Activated CD8-positive, alpha-beta T cell treated with anti-CD3 and anti-CD28 coated beads for 36 hours (primary cell): Measurements from ENCODE around the gene PKD1. TPM values are rescaled to one million over a fixed set of nuclear protein-coding genes. Genes with fewer than 3 reads are reported as not detected.

ENCODE experiments used
- ATAC-seq: fragments of 200-7000 bp; cut with Tn5 transposase; one replicate; pipeline ENCODE4 v1.10.0; 2021; ENCODE audit warnings: mild to moderate bottlenecking, moderate library complexity
- CTCF ChIA-PET: fragments of 350-600 bp; sonication (Branson Sonifier 250); formaldehyde crosslinking; loops from one replicate; lab custom pipeline; 2021; ENCODE audit warnings: antibody characterized with exemption; lab: Charles Lee
- POLR2A ChIA-PET: fragments of 350-600 bp; sonication (Branson Sonifier 250); formaldehyde crosslinking; loops from one replicate; lab custom pipeline; 2021; ENCODE audit warnings: antibody characterized with exemption; lab: Charles Lee
- DNase-seq: peaks from one replicate; pipeline ENCODE4 v3.0.0-alpha.2; 2020
- H3K27ac Mint-ChIP-seq: one replicate; pipeline ENCODE4 v1.8.0; 2021; ENCODE audit warnings: mild to moderate bottlenecking, mixed read lengths
- H3K27me3 Mint-ChIP-seq: one replicate; pipeline ENCODE4 v1.8.0; 2021; ENCODE audit warnings: mixed read lengths
- H3K36me3 Mint-ChIP-seq: one replicate; pipeline ENCODE4 v1.8.0; 2021; ENCODE audit warnings: low read depth, mixed read lengths
- H3K4me1 Mint-ChIP-seq: one replicate; pipeline ENCODE4 v1.8.0; 2021; ENCODE audit warnings: low read depth, mixed read lengths
- H3K4me3 Mint-ChIP-seq: one replicate; pipeline ENCODE4 v1.8.0; 2021; ENCODE audit warnings: mild to moderate bottlenecking, moderate library complexity, mixed read lengths
- H3K9me3 Mint-ChIP-seq: one replicate; pipeline ENCODE4 v1.8.0; 2021; ENCODE audit warnings: mixed read lengths
- intact Hi-C: fragments of 100-400 bp; cut with micrococcal nuclease; formaldehyde crosslinking; loops from one replicate; pipeline ENCODE4 v1.10.0; 2022
- total RNA-seq, 2 experiments: library from RNA; stranded (reverse); gene quantifications; one replicate each; pipeline ENCODE4 v1.2.3, GENCODE V29; 2021
- TF ChIP-seq, protein P1 (sequence below): fragments of 200-600 bp; IDR thresholded peaks from one replicate; pipeline ENCODE4 v1.8.0; 2022; ENCODE audit warnings: antibody characterized with exemption, mild to moderate bottlenecking

PKD1 gene
- total RNA-seq, 2 experiments from 2014 or later = 74.7 to 85.1 TPM

DNA sequence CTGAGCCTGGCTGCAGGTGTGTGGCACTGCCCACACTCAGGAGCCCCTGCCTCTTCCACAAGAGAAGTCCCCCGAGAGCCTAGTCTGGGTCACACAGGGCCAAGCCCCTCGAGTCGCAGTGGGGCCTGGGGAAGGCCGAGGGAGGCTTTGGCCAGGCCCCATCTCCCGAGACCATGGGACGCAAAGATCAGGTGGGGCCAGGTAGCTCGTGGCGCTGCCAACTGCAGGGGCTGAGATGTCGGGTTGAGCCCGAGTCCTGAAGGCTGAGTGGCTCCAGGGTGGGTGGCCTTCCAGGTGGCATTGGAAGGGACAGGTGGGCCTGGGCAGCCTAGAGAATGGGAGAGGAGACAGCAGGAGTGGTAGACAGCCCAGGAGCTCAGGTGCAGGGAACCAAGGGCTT is 26.2 kb upstream of the PKD1 start:
- TF ChIP-seq, protein P1, sequence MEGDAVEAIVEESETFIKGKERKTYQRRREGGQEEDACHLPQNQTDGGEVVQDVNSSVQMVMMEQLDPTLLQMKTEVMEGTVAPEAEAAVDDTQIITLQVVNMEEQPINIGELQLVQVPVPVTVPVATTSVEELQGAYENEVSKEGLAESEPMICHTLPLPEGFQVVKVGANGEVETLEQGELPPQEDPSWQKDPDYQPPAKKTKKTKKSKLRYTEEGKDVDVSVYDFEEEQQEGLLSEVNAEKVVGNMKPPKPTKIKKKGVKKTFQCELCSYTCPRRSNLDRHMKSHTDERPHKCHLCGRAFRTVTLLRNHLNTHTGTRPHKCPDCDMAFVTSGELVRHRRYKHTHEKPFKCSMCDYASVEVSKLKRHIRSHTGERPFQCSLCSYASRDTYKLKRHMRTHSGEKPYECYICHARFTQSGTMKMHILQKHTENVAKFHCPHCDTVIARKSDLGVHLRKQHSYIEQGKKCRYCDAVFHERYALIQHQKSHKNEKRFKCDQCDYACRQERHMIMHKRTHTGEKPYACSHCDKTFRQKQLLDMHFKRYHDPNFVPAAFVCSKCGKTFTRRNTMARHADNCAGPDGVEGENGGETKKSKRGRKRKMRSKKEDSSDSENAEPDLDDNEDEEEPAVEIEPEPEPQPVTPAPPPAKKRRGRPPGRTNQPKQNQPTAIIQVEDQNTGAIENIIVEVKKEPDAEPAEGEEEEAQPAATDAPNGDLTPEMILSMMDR = no peak
- Mint-ChIP-seq H3K27me3 (no peaks in the 10 kb centered on the region), H3K4me3 (no peak overlapping the region), H3K9me3 (no peaks in the 10 kb centered on the region), H3K4me1 (peaks cover 13% of the 10 kb centered on the region), H3K27ac (no peak overlapping the region), H3K36me3 (peaks cover 8% of the 10 kb centered on the region)
- ChIA-PET CTCF (no interaction called here), POLR2A (interaction anchor here (1.1 to 1.7 kb wide), 5 partner anchors 9 to 49 kb away, joined by 3 to 4 read pairs (median 4); partner anchors contain the start of gene BRICD5)
- ATAC-seq (no peak), DNase-seq (no peak)
- intact Hi-C loops = no loop called here

DNA sequence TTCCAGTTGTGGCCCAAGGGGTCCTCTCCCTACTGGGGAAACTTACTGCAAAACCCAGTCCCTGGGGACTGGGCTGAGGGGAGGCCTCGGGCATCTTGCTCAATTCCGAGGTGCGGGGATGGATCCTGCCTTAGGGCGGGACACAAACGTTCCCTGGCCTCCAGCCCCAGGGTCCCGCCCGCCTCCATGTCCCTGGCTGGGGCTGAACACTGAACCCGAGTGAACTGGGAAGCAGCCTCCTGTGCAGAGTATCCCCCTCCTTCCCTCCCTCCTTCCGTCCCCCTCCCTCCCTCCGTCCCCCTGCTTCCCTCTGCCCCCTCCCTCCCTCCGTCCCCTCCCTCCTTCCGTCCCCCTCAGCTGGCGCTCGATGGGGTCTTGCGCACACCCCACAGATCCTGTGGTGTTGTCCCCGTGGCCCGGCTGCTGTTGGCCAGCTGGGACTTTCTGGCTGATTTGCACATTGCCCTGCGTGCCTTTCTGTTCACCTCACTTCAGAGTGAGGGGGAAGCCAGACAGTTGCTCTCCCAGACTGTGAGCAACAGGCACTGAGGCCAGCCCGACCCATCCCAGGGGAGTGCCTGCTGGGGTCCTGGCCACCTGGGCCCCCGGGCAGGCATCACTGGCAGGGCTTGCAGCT is 25.3 kb upstream of the PKD1 start:
- ATAC-seq = no peak
- Mint-ChIP-seq H3K36me3 (peaks cover 9% of the 10 kb centered on the region), H3K4me3 (no peak overlapping the region), H3K4me1 (peaks cover 19% of the 10 kb centered on the region), H3K27ac (peak overlapping the region; percentile 30), H3K27me3 (no peaks in the 10 kb centered on the region), H3K9me3 (no peaks in the 10 kb centered on the region)
- CTCF ChIA-PET = no interaction called here
- TF ChIP-seq, protein P1 = no peak
- DNase-seq = no peak
- intact Hi-C loops = no loop called here
- POLR2A ChIA-PET = interaction anchor here (1.7 kb wide), 1 partner anchor 50 kb away, joined by 4 read pairs; the partner anchor contains the start of gene BRICD5

DNA sequence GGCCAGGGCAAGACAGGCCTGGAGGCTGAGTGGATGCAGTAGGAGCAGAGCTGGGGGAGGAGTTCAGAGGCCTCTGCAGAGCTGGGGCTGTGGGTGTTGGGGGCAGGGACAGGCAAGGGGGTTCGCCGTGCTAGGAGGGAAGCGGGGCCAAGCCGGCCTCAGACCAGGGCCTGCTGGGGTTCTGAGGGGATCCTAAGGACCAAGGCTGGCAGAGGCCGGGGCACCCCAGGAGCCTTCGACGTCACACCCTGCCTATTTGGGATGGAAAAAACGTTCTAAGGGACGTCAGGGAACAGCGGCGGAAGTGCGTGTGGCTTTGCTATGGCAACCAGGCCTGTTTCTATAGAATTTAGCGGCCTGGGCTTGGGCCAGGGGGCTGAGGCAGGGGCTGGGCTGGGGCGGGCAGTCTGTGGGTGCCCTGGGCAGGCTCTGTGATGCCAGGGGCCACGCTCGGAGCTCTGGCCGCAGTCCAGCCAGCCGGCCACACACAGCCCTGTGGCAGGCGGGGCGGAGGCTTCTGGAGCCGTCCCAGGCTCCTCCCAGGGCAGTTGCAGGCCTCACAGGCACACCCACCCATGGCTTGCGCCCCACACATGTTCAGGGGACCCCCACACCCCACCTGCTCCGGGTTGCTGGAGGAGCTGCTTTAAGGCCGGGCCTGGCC is 23.6 kb upstream of the PKD1 start:
- Mint-ChIP-seq H3K36me3 (peaks cover 16% of the 10 kb centered on the region), H3K27ac (no peak overlapping the region), H3K27me3 (no peaks in the 10 kb centered on the region), H3K9me3 (no peaks in the 10 kb centered on the region), H3K4me1 (peaks cover 19% of the 10 kb centered on the region), H3K4me3 (no peak overlapping the region)
- DNase-seq (no peak), ATAC-seq (no peak)
- CTCF ChIA-PET = no interaction called here
- POLR2A ChIA-PET = interaction anchor here (0.6 to 0.7 kb wide), 3 partner anchors 12 to 976 kb away, joined by 3 read pairs; no protein-coding TSS in a partner anchor
- TF ChIP-seq, protein P1 = no peak
- intact Hi-C loops = no loop called here

DNA sequence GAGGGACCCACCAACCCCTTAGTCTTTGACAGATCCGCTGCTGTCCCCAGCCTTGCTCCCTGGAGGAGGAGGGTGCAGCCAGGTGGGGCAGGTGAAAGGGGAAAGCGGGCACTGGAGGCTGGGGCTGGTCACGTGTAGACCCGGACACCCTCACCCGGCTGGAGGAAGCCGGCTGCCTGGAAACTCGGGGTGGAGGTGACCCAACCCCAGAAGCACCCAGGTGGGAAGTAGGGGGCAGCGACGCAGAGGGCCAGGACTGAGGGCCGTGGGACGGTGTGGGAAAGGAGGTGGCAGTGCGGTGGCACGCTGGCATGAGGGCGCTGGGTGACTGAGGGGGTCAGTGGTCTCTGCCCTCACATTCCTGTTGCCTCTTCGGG is 22.6 kb upstream of the PKD1 start:
- Mint-ChIP-seq H3K36me3 (peaks cover 27% of the 10 kb centered on the region), H3K4me3 (no peak overlapping the region), H3K27me3 (no peaks in the 10 kb centered on the region), H3K4me1 (peaks cover 22% of the 10 kb centered on the region), H3K27ac (no peak overlapping the region), H3K9me3 (no peaks in the 10 kb centered on the region)
- intact Hi-C loops = no loop called here
- ChIA-PET POLR2A (interaction anchor here (7.3 kb wide), 1 partner anchor 50 kb away, joined by 95 read pairs; the partner anchor contains the start of genes BRICD5 and MLST8), CTCF (no interaction called here)
- ATAC-seq (no peak), DNase-seq (no peak)
- TF ChIP-seq, protein P1 = no peak
